ENCODE measurements around the gene PSME3.

DNA sequence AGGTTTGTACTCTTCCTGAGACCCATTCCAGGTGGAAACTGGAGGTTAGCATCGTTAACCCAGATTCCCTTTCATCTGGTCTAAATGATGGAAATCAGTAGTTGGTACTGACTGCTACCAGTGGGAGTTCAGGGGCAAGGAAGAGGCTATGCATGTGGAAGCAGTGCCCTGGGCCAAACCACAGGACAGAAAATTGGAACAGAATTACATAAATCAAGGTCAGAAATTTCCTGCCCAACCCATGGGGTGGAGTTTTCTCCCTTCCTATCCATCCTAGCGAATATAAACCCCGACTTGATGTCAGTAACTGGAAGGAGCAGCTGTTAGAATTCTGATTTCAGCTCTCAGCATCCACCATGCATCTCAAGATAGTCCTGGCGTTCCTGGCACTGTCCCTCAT lies 11.1 kb downstream of the PSME3 start, which contains the start of gene AOC2:
- TF ChIP-seq RFX5 (IDR thresholded peaks at IDR 0.05; ENCODE audit: low read length) (no peak), RAD21 (IDR thresholded peaks at IDR 0.05; ENCODE audit: low read length) (no peak), CTCF (IDR thresholded peaks at IDR 0.05) (no peak), EZH2phosphoT487 (IDR thresholded peaks at IDR 0.05; ENCODE audit: borderline replicate concordance, low read depth) (no peak), MEF2A (IDR thresholded peaks at IDR 0.05; ENCODE audit: borderline replicate concordance, low read depth) (no peak), GATA2 (CRISPR knock-in tag; IDR thresholded peaks at IDR 0.05) (no peak), YY1 (IDR thresholded peaks at IDR 0.05; ENCODE audit: low read depth) (no peak), CHD2 (IDR thresholded peaks at IDR 0.05; ENCODE audit: low read length, partially characterized antibody) (no peak), TCF12 (IDR thresholded peaks at IDR 0.05) (no peak)
- TF ChIP-seq, protein P1, sequence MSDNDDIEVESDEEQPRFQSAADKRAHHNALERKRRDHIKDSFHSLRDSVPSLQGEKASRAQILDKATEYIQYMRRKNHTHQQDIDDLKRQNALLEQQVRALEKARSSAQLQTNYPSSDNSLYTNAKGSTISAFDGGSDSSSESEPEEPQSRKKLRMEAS (IDR thresholded peaks at IDR 0.05; ENCODE audit: low read depth) = no peak
